NCI-H187 treated with DMSO at 0.1 percent for 48 hours (cell line): ENCODE results near the gene TMEM135.
A peak's percentile ranks its signal among the peaks of the same experiment; 100 is the strongest.
"Not testable (repeated sequence)": the region's sequence is repeated elsewhere in the genome, so short reads cannot be mapped to it uniquely, and the experiment has no call there.

Experiments used
- DNase-seq: peaks from one replicate; lab custom pipeline; 2025; lab: John Stamatoyannopoulos, UW

Gene TMEM135

DNA sequence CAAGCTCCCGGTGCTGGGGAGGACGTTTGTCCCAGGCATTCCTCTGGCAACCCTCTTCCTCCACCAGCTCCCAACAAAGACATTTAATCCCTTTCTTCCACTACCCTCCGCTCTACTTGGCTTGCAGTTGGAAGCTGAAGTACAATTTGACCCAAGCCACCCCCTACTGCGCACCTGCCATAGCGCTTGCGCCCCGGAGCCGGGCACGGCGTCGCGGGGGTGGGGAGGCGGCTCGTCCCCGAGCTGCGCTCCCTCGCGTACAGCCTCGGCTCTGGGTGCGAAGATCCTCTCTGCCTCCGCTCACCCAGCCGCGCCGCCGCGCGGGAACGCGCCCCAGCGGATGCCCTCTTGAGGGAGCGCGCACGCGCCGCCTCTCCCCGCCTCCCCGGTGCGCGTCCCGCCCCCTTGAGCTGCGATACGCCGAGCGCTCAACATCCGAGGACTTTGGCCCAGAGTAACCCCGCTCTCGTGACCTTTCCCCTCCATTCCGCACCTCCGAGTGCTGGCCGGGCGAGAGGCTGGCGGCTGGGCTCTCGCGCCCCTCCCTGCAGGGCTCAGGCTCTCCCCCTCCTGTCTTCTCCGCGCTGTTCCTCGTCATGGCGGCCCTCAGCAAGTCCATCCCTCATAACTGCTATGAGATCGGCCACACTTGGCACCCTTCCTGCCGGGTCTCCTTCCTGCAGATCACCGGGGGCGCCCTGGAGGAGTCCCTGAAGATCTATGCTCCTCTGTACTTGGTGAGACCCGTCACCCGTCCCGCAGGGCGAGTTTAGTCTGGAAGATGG, at the start of gene TMEM135:
TSS of gene TMEM135 (plus strand) at position 485 of the 785 bp plus-strand sequence. CDS start at position 597, 112 bp downstream.
- DNase-seq: peak; percentile 46

DNA sequence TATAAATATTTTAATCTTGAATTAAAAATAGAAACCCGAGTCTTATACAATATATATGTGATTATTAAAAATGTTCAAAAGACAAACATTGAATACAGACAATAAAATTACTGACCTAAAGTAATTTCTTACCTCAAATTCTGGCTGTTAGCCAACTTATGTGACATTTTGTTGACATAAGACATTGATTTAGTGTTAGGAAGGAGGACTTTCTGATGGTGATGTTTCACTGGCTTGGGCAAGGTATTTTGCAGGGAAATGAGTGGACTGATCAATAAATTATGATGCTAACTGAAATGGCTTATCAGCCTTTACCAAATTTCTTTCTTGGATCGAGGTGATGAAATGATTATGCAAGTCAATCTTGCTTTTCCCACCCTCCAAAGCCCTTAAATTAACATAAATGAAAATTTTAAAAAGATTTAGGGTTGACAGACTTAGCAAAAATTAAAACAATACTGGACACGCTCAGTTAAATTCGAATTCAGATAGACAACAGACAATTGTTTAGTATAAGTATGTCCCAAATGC, 49.3 kb upstream of the TMEM135 start:
- DNase-seq: no peak

DNA sequence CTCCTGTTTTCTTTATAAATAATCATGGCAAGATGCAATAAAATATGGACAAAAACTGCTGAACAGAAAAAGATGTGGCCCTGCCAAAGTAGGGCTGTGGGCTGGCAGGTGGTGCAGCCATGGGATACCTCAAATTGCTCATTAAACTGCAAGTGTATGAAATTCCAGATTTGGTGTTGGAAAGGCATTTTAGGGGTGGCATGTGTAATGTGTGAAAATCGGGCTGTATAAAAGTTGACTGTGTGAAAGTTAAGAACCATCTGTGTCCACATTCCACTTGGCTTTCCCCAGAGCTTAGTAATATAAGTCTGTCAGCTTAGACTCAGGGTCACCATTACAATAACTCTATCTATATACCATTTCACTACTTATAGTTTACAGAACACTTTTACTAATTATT, 47.7 kb upstream of the TMEM135 start:
- DNase-seq: no peak

DNA sequence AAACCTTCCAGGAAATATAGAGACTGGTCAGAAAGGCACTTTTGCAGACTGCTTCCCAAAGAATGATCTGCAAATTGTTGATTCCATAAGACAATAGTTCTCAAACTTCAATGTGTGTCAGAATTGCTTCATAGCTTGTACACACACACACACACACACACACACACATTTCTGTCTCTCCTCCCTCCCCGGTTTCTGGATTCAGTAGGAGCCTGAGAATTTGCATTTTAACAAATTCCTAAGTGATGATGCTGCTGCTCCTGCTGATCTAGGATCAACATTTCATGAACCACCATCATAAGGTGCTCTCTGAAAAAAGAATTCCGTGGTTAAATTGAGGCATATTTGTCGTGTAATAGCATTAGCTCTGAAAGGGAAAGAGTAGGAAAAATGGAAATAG, 47.2 kb upstream of the TMEM135 start:
- DNase-seq: no peak

DNA sequence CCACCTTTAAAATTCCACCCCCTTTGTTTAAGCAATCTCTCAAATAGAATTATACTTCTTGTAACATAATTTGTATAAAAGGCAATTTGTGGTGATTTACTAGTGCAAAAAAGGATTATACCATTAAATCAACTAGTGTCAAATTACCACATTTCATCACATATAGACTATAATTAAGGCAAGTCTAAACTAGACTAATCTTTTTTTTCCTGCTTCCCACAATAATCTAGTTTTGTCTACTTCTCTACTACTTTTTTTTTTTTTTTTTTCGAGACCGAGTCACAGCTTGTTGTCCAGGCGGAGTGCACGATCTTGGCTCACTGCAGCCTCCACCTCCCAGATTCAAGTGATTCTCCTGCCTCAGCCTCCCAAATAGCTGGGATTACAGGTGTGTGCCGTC, 46.4 kb upstream of the TMEM135 start:
- DNase-seq: no peak

DNA sequence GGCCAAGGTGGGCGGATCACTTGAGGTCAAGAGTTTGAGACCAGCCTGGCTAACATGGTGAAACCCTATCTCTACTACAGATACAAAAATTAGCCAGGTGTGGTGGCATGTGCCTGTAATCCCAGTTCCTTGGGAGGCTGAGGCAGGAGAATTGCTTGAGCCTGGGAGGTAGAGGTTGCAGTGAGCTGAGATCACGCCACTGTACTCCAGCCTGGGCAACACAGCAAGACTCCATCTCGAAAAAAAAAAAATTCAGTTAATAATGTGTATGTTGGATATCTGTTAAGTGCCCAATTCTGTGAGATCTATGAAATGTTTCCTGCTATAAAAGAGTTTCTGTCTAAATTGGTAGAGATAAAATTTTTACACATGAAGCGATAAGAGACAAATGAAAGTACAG, 45.4 kb upstream of the TMEM135 start:
- DNase-seq: not testable (repeated sequence)

DNA sequence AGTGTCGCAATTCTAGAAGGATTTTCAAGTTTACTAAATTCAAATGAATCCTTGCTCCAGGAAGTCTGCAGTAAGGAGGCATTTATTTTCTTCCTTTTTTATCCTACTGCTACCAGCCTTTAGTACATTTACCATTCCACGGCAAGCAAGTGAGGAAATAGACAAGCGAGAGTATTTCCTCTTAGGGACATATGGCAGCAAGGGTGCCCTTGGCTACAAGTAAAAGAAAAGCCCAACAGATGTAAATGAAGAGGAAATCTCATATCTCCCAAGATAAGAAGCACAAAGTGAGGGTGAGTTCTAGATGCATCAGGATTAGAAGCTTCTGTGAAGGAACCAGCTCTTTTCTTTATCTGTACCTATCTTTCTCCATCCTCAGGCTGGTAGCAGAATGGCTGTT, 44.7 kb upstream of the TMEM135 start:
- no peak for DNase-seq

DNA sequence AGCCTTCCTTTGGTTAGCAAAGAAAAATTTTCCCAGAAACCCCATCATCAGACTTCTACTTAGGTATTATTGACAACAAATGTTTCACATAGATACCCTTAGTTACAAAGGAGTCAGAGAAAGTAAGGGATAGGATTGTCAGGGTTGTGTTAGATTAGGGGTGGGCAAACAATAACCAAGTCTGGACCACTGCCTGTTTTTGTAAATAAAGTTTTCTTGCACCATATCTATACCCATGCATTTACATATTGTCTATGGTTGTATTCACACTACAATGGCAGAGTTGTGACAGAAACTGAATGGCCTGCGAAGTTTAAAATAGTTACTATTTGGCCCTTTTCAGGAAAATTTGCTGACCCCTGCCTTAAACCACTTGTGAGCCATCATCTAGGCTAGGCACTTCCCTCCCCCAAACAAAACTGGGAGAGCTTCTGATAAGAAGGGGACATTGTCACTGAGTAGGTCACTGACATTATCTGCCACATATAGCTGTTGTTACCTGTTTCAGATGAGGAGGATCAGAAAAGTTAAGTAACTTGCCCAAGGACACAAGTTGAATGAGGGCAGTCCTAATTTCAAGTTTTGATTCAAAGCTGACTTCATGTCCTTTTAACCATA, 40.7 kb upstream of the TMEM135 start:
- no peak for DNase-seq

DNA sequence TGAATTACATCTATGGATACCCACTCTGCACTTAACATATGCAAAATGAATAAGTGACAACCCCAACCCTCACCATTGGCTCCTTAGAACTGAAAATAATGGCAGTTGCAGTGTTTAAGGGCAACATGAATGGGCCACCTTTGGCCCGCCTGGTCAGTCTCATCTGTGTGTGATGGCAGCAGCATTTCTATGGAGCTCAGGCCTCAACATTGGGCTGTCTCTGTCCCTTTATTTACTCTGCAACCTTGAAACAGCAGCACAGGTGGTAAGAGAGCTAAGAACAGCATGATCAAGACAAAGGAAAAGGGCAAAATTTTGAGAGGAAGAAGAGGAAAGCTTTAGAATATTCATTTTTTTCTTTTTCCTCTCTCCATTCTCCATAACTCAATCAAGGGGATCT, 38.3 kb upstream of the TMEM135 start:
- DNase-seq: no peak

DNA sequence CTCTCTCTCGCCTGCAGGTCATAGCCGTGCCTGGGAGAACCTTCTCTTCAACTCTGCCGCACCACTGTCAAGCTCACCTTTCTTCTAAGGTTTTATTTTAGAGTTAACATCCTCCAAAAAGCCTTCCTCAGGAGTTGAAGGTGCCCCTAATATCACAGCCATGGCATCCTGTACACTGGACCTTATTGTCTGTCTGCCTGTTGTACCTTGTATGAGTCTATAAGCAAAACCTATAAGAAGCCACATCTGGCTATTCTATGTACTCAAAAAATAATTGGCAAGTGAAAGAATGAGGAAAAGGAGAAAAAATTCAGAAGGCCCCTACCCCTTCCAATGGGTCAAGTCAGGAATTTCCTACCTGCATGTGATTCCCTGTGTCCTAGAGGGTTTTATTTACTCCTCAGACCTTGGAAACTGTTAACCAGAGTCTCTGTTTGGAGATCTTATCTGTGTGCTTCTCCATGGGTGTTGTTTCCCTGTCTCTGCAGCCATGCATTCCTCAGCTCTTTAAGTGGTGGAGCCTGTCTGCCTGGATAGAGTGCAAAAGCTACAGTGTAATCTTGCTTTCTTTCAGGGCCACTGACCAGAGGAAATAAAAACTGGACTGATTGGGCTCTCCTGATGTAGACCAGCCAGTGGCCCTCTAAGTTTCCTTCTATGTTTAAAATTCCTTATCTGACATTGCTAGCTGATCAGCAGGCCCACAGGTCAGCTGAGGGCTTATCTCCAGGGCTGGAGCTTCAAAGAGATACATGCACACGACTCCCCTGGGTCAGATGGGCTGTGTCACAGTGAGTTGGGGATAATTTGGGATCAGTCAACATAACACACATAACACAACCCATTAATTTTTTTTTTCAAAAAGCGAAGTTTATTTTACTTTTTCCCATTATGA, 37.6 kb upstream of the TMEM135 start:
- no peak for DNase-seq

DNA sequence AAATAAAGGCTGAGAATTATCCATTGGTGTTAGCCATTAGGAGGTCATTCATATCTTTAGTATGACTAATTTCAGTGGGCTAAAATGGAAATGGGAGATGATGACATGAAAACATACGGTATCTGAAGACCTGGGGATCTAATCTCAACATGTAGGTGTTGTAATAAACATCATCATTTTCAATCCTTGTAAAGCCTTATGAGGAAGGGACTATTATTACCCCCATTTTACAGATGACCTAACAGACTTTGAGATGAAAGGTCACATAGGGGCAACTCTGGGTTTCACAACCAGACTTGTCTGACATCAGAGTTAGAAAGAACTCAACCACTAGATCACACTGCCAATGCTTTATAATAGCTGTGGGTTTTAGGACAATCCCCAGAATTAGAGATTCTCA, 34.8 kb upstream of the TMEM135 start:
- no peak for DNase-seq

DNA sequence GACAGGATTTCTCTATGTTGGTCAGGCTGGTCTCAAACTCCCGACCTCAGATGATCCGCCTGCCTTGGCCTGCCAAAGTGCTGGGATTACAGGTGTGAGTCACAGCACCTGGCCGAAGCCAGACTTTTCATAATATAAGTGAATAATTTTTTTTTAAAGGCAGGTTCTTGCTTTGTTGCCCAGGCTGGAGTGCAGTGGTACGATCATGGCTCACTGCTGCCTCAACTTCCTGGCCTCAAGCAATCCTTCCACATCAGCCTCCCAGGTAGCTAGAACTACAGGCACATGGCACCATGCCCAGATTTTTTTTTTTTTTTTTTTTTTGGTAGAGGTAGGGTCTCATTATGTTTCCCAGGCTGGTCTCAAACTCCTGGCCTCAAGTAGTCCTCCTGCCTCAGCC, 33.5 kb upstream of the TMEM135 start:
- not testable (repeated sequence) for DNase-seq

DNA sequence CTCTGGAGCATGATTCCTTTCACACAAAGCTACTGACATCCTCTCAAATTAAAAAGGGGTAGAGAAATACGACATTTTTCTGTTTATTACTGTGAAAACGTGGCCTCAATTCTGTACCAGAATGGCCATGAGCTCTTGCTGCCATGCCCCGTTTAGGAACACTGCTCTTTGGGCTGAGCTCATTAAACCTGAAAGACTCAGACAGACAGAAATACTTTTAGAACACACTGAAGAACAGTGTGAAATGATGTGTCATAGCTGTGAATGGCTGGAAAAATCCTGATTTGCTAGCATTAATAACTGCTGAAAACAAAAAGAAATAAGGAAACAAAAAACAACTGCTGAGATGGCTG, 32.2 kb upstream of the TMEM135 start:
- no peak for DNase-seq

DNA sequence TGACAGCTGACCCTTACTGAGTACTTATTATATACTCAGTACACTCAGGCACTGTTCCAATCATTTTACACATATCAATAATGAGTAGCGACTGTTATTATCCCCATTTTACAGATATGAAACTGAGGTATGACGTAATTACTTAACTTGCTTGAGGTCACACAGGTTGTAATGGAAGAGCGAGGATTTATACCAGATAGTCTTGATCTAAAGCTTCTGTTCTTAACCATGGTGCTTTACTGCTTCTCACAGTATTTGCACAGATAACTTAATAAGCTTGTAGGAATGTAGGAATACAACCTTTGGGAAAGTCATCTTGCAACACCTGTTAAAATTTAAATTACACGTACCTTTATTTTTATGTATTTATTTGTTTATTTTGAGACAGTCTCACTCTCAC, 31.7 kb upstream of the TMEM135 start:
- DNase-seq: no peak

DNA sequence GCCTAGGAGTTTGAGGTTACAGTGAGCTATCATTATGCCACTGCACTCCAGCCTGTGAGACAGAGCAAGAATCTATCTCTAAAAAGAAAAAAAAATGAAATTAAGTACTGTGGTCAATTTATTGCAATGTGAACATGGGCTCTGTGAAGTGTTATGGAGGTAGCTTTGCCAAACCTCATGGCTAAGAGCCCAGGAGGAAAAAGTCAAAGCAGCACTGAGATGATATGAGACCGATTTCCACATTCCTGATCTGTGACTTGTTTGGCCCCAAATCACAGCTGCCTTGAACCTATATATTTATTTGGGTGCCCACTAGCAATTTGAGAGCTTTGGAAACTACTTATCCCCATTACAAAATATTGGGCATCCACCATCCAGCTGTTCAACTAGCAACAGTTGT, 29.8 kb upstream of the TMEM135 start:
- no peak for DNase-seq

DNA sequence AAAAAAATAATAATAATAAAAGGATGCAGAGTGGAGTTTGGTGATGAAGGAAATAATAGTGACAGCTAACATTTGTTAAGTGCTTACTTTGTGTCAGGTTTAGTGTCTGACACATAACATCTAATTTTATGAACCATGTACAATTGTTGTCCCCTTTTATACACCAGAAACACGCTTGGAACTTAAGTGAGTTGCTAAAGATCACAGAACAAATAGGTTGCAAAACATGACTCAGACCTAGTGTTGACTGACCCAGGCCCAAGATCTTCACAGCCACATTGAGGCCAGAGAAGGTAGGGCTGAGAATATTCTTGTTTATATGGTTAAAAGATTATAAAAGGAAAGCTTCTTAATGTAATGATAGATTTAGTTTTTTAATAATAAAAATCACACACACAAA, 25.6 kb upstream of the TMEM135 start:
- no peak for DNase-seq

DNA sequence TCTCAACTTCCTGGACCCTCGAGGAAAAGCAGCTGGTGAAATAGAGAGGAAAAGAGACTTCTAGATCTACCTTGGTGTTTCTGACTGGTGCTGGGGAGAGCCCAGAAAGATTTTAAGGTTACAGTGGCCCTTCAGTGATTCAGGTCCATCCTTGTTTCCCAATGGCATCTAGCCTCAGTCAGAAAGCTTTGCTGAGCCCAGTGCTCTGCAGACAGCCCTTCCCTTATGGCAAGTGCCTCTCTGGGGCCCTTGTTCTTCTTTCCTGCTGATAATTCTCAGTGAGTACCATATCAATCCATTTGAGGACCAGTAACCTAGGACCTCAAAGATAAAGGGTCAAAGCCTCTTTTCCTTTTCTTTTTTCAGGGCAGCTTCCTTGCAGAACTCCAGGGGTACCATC, 25.1 kb upstream of the TMEM135 start:
- no peak for DNase-seq

DNA sequence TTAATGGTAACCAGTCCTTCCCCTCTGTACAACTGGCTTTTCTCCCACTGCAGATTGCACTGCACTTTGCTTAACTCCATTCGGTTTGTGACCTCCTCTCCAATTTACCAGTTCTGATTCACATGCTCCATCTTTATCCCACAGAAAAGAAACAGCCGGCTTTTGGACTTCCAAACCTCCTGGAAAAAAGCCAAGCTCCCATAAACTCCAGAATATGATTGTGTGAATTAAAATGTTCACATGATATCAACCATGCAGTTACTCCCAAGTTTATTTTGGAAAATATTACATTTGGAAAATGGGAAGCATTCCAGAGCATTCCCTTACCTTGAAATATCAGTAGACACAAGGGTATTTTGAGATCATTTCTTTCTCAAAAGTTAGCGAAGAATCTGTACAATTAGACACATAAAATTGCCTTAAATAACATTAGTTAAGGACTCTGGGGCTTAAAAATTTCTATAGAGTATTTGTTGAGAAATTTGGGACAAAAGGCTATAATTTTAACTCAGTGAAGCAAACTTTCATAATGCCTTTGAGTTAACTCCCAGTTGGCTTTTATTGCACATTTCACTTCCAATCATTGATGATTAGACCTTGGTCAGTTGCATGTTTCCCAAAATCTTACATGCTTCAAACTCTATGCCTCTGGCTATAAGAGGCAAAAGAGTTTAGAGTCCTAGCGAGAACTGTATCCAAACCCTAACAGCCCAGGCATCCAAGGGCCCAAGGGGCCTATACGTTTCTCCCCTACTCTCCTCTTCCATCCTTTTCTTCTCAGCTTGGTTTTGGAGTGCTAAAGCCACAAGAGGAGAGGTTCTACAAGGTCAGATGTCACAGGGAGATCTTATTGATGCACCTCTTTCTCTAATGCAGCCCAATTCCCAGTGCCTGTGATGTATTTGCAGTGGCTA, 23.6 kb upstream of the TMEM135 start:
- DNase-seq: no peak

DNA sequence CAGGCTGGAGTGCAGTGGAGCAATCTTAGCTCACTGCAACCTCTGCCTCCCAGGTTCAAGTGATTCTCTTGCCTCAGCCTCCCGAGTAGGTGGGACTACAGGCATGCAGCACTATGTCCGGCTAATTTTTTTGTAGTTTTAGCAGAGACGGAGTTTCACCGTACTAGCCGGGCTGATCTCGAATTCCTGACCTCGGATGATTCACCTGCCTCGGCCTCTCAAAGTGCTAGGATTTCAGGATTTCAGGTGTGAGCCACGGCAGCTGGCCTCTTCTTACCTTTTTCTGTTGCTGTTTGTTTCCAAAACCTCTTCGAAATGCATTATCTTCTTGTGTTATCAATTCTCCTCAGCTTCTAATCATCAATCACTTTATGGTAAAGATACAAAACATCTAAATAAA, 22.1 kb upstream of the TMEM135 start:
- DNase-seq: no peak

DNA sequence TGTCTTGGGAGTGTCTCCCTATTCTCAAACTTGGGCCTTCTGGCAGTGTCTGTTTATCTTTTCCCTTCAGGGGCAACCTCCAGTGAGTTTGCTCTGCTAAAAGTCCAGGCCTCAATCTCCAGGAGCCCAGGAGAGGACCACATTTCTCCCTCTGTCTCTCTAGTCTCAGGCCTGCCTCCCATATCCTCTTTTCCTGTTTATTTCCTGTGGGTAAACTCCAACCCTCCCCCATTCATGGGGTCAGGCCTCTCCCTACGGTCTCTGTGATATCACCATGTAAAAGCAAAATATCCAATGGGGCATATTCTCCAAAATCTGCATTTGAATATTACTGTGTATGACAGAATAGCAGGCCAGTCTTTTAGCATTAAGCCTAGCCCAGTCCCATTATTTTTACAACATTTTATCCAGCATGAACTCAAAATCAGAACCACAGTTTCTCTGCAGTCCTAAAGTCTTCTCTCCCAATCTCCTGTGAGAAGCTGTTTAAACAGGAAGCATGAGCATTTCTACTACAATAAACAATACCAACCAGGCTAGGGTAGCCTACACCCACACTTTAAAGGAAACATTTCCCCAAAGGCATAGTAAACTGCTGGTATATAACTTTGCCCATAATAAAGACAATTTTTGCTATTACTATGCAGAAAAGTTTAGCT, 18.0 kb upstream of the TMEM135 start:
- no peak for DNase-seq

DNA sequence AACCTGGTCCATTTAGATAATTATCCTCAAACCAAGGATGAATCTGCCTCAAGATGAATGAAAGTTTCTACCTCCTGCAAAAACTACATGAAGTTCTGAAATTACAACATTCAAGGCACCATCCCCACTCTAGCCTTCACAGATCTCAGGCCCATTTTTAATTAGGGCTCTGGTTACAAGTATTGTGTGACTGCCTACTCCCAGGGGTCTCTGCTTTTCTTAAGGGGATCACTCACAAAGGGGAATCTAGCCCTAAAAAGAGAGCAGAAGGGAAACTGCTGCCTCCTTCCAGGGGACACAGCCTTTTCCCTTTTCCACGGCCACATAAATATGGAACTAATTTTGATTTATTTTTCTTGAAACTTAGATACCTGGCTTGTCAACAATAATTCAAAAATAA, 17.4 kb upstream of the TMEM135 start:
- DNase-seq: no peak
